GM12878 (cell line): Measurements from ENCODE around the gene CDC42BPB. TPM values are rescaled to one million over a fixed set of nuclear protein-coding genes. Genes with fewer than 3 reads are reported as not detected.

Experiments
- ATAC-seq: fragments of 200-7000 bp; cut with Tn5 transposase; 3 replicates; pipeline ENCODE4 v1.9.1; 2020; ENCODE audit warnings: mild to moderate bottlenecking, moderate library complexity
- BruUV-seq: library from RNA; stranded (reverse); fragments of 400-500 nt; replicated peaks from 2 replicates; lab custom pipeline; 2021; lab: Mats Ljungman, UMichigan
- CTCF ChIA-PET: fragments of 300-600 bp; sonication (Branson Sonifier 250); formaldehyde crosslinking; extraction: SDS; loops from one replicate; lab custom pipeline; 2021; ENCODE audit warnings: inconsistent platforms; lab: Yijun Ruan, JAX
- POLR2A ChIA-PET: fragments of 350-600 bp; formaldehyde crosslinking; extraction: SDS; loops from one replicate; lab custom pipeline; 2021; ENCODE audit warnings: inconsistent platforms; lab: Charles Lee
- RAD21 ChIA-PET: fragments of 300-600 bp; sonication (Branson Sonifier 250); formaldehyde crosslinking; loops from one replicate; lab custom pipeline; 2023; ENCODE audit warnings: antibody characterized with exemption; ENCODE audit not compliant: unreplicated experiment; lab: Charles Lee
- SMC1A ChIA-PET: fragments of 300-600 bp; sonication (Branson Sonifier 250); formaldehyde crosslinking; loops from one replicate; lab custom pipeline; 2023; ENCODE audit not compliant: unreplicated experiment, uncharacterized antibody; lab: Charles Lee
- DNase-seq: peaks from one replicate; pipeline ENCODE4 v3.0.0-alpha.2; 2011; ENCODE audit warnings: low read depth, low spot score
- FAIRE-seq: peaks from 3 replicates; lab custom pipeline; 2011; peaks lifted over from hg19 to GRCh38; lab: Jason Lieb, UNC
- H2AFZ ChIP-seq: 2 replicates; pipeline ENCODE4 v1.6.0; 2011; ENCODE audit warnings: low read depth, low read length, control low read depth; ENCODE audit not compliant: control insufficient read depth
- H3K27ac ChIP-seq: 2 replicates; pipeline ENCODE4 v1.5.1; 2011; ENCODE audit warnings: control low read depth; ENCODE audit not compliant: control insufficient read depth, insufficient read depth
- H3K27me3 ChIP-seq, 2 experiments: replicated peaks in 1 of 2; 2 replicates each; pipeline versions ENCODE4 v1.6.0 to v1.6.1; 2011; ENCODE audit warnings: low read length in 1 of 2; ENCODE audit not compliant: control insufficient read depth in 2 of 2, insufficient read depth in 2 of 2
- H3K36me3 ChIP-seq, 2 experiments: 2 replicates each; pipeline ENCODE4 v1.5.1; 2011; ENCODE audit warnings: low read length in 1 of 2; ENCODE audit not compliant: control insufficient read depth in 2 of 2, insufficient read depth in 2 of 2
- H3K4me1 ChIP-seq: 2 replicates; pipeline ENCODE4 v1.6.1; 2011; ENCODE audit warnings: mild to moderate bottlenecking, low read length, moderate library complexity, mixed read lengths; ENCODE audit not compliant: control insufficient read depth, insufficient read depth
- H3K4me2 ChIP-seq: 2 replicates; pipeline ENCODE4 v1.6.0; 2011; ENCODE audit warnings: control low read depth; ENCODE audit not compliant: control insufficient read depth, insufficient read depth
- H3K4me3 ChIP-seq: fragments of 200-600 bp; sonication (generic); 2 replicates; pipeline ENCODE4 v1.5.1; 2016
- H3K79me2 ChIP-seq: 2 replicates; pipeline ENCODE4 v1.6.0; 2011; ENCODE audit warnings: low read length; ENCODE audit not compliant: control insufficient read depth, insufficient read depth
- H3K9ac ChIP-seq: 2 replicates; pipeline ENCODE4 v1.8.0; 2011; ENCODE audit warnings: low read length, control low read depth, mixed read lengths; ENCODE audit not compliant: control insufficient read depth, insufficient read depth
- H3K9me3 ChIP-seq: replicated peaks from 3 replicates; pipeline ENCODE4 v1.5.1; 2011; ENCODE audit warnings: mild to moderate bottlenecking, low read length; ENCODE audit not compliant: control insufficient read depth, insufficient read depth
- H4K20me1 ChIP-seq: 2 replicates; pipeline ENCODE4 v1.6.0; 2011; ENCODE audit not compliant: control insufficient read depth, insufficient read depth
- ATF7 ChIP-seq: fragments of 450-650 bp; IDR thresholded peaks from 2 replicates; pipeline ENCODE4 v1.6.1; 2016; ENCODE audit warnings: low read depth, mild to moderate bottlenecking
- ELK1 ChIP-seq: IDR thresholded peaks from 2 replicates; pipeline ENCODE4 v1.6.1; 2012; ENCODE audit warnings: low read depth, low read length, improper control_type of control experiment
- NFYB ChIP-seq: IDR thresholded peaks from 2 replicates; pipeline ENCODE4 v1.6.1; 2011; ENCODE audit warnings: low read depth, mild to moderate bottlenecking, low read length, improper control_type of control experiment, moderate library complexity; ENCODE audit not compliant: insufficient read depth
- NKRF ChIP-seq: fragments of 450-650 bp; conservative IDR thresholded peaks from 2 replicates; pipeline ENCODE4 v1.6.1; 2017; ENCODE audit warnings: mild to moderate bottlenecking, moderate library complexity
- NR2C1 ChIP-seq: fragments of 450-650 bp; IDR thresholded peaks from 2 replicates; pipeline ENCODE4 v1.6.1; 2017; ENCODE audit warnings: antibody characterized with exemption, mild to moderate bottlenecking, moderate library complexity
- PAX5 ChIP-seq: IDR thresholded peaks from 2 replicates; pipeline ENCODE4 v1.6.1; 2011; ENCODE audit warnings: low read depth, low read length, borderline replicate concordance
- POLR2AphosphoS2 ChIP-seq: IDR thresholded peaks from 2 replicates; pipeline ENCODE4 v1.6.1; 2011; ENCODE audit warnings: low read depth, mild to moderate bottlenecking, low read length, improper control_type of control experiment, moderate library complexity
- ZBTB11 ChIP-seq: fragments of 450-650 bp; formaldehyde crosslinking; IDR thresholded peaks from 2 replicates; pipeline ENCODE4 v1.5.0; 2022; ENCODE audit warnings: mild to moderate bottlenecking, missing genetic modification characterization
- ZSCAN29 ChIP-seq: fragments of 450-650 bp; IDR thresholded peaks from 2 replicates; pipeline ENCODE4 v1.6.1; 2017; ENCODE audit warnings: mild to moderate bottlenecking, moderate library complexity
- WGBS: methylation state at CpG from one replicate; pipeline ENCODE4 v1.1.6; 2016; ENCODE audit warnings: low lambda C conversion rate; ENCODE audit not compliant: insufficient replicate concordance, insufficient coverage; ENCODE audit errors: missing lambda C conversion rate; 5-methylcytosine and 5-hydroxymethylcytosine counted together
- in situ Hi-C: fragments of 300-500 bp; cut with MboI; formaldehyde crosslinking; loops from 9 replicates; pipeline ENCODE4 v1.14.3; 2018; ENCODE audit warnings: mixed read lengths
- intact Hi-C: fragments of 100-400 bp; cut with micrococcal nuclease; formaldehyde crosslinking; loops from one replicate; pipeline ENCODE4 v1.14.2; 2022; ENCODE audit not compliant: unreplicated experiment
- polyA plus RNA-seq, 11 experiments: library from polyadenylated mRNA; depleted of rRNA in 4 of 11; unstranded in 6 of 11; stranded (reverse) in 5 of 11; fragments of >200 nt; fragmentation: Nextera tagmentation in 4 of 11; fragmentation: Illumina TruSeq in 1 of 11; extraction: Ambion mirVana in 4 of 11; extraction: Trizol in 1 of 11; gene quantifications; 1 replicate in 1 of 11; 2 replicates in 10 of 11; pipeline versions ENCODE4 v1.2.1 to v1.2.3, GENCODE V29; 2011 to 2016; ENCODE audit warnings: inconsistent platforms in 2 of 11, missing spikeins in 2 of 11, low read depth in 1 of 11
- total RNA-seq, 4 experiments: library from RNA; depleted of rRNA in 3 of 4; stranded (reverse); fragments of >200 nt in 3 of 4; fragmentation: Illumina TruSeq in 1 of 4; extraction: Trizol in 1 of 4; gene quantifications; 2 replicates each; pipeline versions ENCODE4 v1.2.1 to v1.2.3, GENCODE V29; 2013 to 2021

The CDC42BPB gene
- total and polyA plus RNA-seq, 10 of the 15 experiments (the other 5 are each of a cell fraction or from before 2014, with no cell fraction given) = 0.42 to 22.1 (median 13.3) TPM

GRCh38 chr14:102962111-102962627, 95.2 kb downstream of the CDC42BPB start:
- ChIA-PET POLR2A (no interaction called here), SMC1A (no interaction called here), RAD21 (no interaction called here), CTCF (no interaction called here)
- ATAC-seq (no peak), DNase-seq (no peak), FAIRE-seq (no peak)
- Histone ChIP-seq H3K4me3 (no peak overlapping the region), H3K4me1 (no peaks in the 10 kb centered on the region), H4K20me1 (no peaks in the 10 kb centered on the region), H3K36me3 (peaks cover 14 to 16% of the 10 kb centered on the region in 2 experiments; a peak in 3 of 4 replicates), H3K79me2 (no peaks in the 10 kb centered on the region), H3K9me3 (no peaks in the 10 kb centered on the region), H3K27me3 (no peaks in the 10 kb centered on the region), H2AFZ (no peak overlapping the region), H3K9ac (no peak overlapping the region), H3K27ac (no peak overlapping the region), H3K4me2 (no peak overlapping the region)
- BruUV-seq = no TSS peak
- TF ChIP-seq POLR2AphosphoS2 (no peak), NR2C1 (no peak), NKRF (no peak), NFYB (no peak), ELK1 (no peak), ZSCAN29 (no peak), ATF7 (no peak), ZBTB11 (CRISPR knock-in tag) (no peak), PAX5 (no peak)
- intact Hi-C loops = no loop called here
- 78% methylated on average over 9 of the region's 9 CpGs for WGBS
- in situ Hi-C loops = no loop called here
